HG03066 (cell line): ENCODE data around the gene TBC1D2.

ENCODE experiments used
- ATAC-seq: cut with Tn5 transposase; IDR thresholded peaks from one replicate; pipeline ENCODE4 v1.9.1; 2021; ENCODE audit warnings: low read depth; ENCODE audit not compliant: unreplicated experiment

TBC1D2 gene

GRCh38 chr9:98193336-98193944, 62.0 kb downstream of the TBC1D2 start:
- ATAC-seq = no peak

GRCh38 chr9:98192503-98193335, 62.7 kb downstream of the TBC1D2 start, which contains the start of gene CORO2A:
CORO2A (minus strand) TSS chr9:98192637; CDS start chr9:98157660, 34,977 bp downstream.
- ATAC-seq = peak; percentile 48

DNA sequence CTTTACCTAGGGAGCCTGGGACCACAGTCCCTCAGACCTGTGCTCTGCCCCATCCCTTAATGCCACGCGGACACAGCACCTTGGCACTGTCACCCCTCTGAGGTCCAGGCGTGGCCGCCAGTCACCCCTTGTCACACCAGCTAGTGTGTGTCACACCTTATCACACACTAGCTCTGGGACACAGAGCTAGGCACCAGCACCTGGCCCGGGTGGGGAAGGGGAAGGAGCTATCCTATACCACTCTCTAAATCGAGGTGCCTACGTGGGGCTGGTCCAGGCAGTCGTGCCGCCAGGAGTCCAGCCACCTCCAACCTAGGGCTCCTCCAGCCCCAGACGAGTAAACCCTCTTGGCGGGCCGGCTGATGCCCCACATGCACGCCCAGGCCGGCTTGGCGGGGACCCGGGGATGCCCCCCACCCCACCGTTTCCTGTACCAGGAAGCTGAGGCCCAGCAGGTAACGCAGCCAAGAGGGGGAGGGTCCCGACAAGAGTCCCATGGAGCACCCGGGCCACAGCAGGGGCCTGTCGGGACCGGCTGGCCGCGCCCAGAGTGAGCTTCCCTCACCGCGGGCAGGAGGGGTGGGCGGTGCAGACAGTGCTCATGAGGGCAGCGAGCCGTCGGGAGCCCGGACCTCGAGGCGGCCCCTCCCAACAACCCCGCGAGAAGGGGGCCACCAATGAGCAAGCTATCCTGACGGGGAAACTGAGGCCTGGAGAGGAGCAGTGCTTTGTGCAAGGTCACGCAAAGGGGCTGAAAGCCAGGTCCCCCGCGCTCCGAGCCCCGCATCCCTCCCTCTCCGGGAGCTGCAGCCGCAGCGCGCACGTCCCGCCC, 63.6 kb downstream of the TBC1D2 start:
- ATAC-seq = no peak

DNA sequence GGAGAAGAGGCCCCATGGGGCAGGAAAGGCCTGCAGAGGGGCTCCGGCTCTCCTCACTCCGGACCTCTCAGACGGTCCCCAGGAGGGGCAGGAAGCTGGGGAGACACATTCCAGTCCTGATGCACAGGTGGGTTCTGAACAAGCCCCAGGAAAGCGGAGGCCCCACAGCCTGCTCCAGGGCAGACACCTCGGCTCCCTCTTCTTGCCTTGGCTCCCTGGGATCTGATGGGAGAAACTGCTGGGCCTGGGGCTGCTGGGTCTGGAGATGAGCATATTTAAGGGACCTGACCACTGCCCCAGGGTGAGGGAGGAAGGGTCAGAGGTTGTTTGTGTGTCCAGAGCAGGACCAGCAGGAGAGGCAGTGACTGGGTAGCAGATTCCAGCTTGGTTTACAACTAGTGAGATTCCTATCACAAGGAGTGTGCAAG, 64.3 kb downstream of the TBC1D2 start:
- ATAC-seq = no peak

GRCh38 chr9:98190757-98191105, 64.7 kb downstream of the TBC1D2 start:
- ATAC-seq = no peak

DNA sequence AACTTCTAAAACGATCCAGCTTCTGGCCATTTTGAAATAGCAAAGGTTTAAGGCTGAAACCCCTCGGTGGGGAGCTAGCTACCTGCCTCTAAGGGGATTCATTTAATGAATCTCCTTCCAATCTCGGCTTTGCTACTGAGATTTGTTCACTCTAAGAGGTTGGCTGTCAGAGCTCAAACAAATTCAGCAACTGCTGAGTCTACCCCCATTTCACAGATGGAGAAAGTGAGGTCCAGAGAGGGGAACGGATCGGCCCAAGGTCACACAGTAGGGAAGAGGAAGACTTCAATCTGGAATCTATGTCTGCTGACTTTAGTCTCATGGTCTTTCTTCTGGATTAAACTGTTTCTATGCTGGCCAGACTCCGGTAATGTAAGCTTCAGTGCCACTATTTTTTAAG, 66.0 kb downstream of the TBC1D2 start:
- no peak for ATAC-seq

- no peak for ATAC-seq
Measured at GRCh38 chr9:98187926-98188325, 67.5 kb downstream of the TBC1D2 start.

- ATAC-seq = no peak
Measured at GRCh38 chr9:98186236-98186635, 69.2 kb downstream of the TBC1D2 start.

DNA sequence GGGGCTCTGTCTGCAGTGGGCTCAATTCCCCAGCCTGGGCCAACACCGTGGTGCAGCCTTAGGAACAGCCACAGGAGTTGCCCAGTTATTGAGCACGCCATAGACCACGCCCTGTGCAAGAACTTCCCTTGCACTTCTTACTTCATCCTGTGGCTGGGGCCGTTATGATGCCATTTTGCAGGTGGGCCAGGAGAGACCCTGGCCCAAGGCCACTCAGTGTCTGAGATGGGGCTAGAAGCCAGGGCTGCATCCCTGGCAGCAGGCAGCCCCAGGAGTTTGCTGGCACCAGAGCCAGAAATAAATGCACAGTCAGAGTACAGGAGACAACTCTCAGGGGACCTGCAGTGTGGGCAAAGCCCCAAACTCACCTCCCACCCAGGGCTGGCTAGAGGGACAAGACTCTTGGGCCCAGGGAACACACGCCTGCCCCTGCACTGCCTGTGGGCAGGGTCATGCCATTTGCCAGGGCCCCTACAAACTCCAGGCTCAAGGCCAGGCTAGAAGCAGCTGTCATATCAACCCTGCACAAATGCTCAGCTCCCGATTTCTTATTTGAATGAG, 69.8 kb downstream of the TBC1D2 start:
- no peak for ATAC-seq

- ATAC-seq = no peak
Measured at GRCh38 chr9:98185021-98185567, 70.4 kb downstream of the TBC1D2 start.

GRCh38 chr9:98184326-98184725, 71.1 kb downstream of the TBC1D2 start:
- no peak for ATAC-seq

GRCh38 chr9:98182889-98183599, 72.4 kb downstream of the TBC1D2 start:
- ATAC-seq = no peak

DNA sequence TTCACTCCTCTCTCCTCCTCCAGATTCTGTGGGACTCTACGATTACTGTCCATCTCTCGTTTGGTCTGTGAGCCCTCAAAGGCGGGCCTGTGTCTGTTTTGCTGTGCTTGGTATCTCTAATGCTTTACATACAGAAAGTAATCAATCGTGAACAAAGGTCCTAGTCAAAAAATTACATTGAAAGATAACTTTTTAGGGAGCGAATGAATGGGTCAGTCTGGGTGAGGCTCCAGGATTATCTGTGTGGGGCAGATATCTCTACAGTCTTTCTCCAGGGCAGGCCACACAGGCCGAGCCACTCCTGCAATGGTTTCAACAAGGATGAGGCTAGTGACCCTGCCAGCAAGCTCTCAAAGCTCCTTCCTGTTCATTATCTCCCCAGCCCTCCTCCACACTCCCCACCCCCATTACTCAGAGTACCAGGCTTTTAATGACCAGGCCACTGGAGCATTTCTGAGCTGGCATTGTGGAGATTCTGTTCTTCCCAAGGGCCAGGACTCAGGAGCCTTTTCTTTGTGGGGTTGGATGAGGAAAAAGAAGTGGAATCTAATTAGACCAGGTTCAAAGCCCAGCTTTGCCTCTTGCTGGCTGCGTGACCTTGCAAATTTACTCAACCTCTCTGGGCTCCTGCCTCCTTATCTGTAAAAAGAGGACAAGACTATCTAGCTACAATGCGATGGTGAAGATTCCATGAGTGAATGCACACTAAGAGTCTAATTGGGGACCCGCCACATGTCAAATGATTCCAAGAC, 73.2 kb downstream of the TBC1D2 start:
- ATAC-seq = no peak

DNA sequence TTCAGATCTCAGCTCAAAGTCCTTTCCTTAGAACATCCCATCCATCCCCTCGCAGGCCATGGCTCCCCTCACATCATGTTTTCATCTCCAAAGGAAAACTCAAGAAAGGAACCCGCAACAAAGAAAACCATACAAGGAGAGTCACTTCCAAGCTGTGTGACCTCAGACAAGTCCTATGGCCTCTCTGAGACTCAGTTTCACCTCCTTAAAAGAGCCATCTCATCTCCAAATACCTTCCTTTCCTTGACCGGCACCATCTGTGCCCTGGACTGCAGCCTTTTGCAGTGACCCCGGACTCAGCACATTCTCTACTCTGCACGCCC, 73.7 kb downstream of the TBC1D2 start:
- ATAC-seq = no peak

DNA sequence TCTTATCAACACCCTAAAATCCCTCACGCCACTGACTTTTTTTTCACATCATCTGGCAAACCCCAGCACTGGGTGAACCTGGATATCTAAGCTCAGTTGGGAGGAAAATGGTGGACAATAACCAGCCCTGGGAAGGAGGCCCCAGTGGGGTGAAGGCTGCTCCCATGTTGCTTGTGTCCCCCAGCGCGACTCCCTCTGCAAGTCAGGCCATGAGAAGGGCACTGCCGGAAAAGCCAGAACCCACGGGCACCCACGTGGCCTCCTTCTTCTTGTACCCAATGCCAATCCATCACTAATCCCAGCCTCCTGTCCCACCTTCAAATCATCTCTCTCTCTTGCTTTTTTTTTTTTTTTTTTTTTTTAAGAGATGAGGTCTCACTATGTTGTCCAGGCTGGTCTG, 74.5 kb downstream of the TBC1D2 start:
- no peak for ATAC-seq

DNA sequence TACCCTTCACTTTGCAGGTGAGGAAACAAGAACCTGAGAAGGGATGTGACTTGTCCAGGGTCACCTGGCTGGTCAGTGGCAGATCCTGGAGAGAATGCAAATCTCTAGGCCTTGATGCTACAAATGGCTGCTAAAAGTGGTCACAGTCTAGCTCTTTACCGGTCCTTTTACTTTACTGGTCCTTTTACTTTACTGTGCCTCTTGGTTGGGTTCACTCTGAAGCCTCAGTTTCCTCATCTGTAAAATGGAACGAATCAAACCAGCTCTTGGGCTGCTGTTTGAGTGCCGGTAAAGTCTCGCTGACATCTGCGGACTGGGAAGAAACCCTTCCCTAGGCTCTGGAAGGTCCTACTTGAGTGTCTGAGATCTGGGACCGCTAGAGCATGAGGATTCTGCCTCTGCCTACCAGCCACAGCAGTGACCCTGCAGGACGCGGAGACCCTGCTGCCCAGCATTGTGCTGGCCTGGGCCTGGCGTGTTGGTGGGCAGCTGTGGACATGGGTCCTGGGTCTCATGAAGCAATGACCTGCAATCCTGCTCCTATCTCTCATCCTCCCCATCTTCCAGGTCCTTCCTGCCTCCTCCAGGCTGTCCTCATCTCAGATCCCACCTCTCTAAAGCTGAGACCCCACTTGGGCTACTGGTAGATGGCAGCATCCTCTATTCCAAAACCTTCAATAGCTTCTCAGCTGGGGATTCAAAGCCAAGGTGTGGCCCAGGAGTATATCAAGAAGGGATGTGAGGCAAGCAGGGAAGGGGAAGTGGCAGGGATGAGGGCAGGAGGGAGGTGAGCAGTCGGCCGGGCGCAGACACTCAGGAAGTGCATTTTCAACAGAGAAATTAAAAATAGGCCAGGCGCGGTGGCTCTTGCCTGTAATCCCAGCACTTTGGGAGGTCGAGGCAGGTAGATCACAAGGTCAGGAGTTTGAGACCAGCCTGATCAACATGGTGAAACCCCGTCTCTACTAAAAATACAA, 76.3 kb downstream of the TBC1D2 start:
- ATAC-seq = no peak

GRCh38 chr9:98176391-98177259, 78.8 kb downstream of the TBC1D2 start:
- ATAC-seq = no peak
